GM10248 (cell line): Measurements from ENCODE around the gene CT55.
A peak's percentile ranks its signal among the peaks of the same experiment; 100 is the strongest.
"Not testable (repeated sequence)": the region's sequence is repeated elsewhere in the genome, so short reads cannot be mapped to it uniquely, and the experiment has no call there.

Experiments
- CTCF ChIA-PET: fragments of 300-600 bp; sonication (Branson Sonifier 250); formaldehyde crosslinking; extraction: SDS; loops from one replicate; lab custom pipeline; 2021; ENCODE audit warnings: antibody characterized with exemption; lab: Yijun Ruan, JAX
- POLR2A ChIA-PET: fragments of 350-650 bp; sonication (Branson Sonifier 250); formaldehyde crosslinking; extraction: SDS; loops from one replicate; lab custom pipeline; 2020; ENCODE audit warnings: antibody characterized with exemption; lab: Yijun Ruan, JAX
- DNase-seq: peaks from one replicate; pipeline ENCODE4 v3.0.0; 2012; ENCODE audit errors: extremely low spot score
- TF ChIP-seq, protein P1 (sequence below): IDR thresholded peaks from 2 replicates; pipeline ENCODE4 v1.5.1; 2012; ENCODE audit warnings: mild to moderate bottlenecking, low read depth; ENCODE audit errors: extremely low read depth, missing control alignments, control extremely low read depth

The CT55 gene, protein sequence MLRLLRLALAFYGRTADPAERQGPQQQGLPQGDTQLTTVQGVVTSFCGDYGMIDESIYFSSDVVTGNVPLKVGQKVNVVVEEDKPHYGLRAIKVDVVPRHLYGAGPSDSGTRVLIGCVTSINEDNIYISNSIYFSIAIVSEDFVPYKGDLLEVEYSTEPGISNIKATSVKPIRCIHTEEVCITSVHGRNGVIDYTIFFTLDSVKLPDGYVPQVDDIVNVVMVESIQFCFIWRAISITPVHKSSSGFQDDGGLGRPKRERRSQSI

DNA sequence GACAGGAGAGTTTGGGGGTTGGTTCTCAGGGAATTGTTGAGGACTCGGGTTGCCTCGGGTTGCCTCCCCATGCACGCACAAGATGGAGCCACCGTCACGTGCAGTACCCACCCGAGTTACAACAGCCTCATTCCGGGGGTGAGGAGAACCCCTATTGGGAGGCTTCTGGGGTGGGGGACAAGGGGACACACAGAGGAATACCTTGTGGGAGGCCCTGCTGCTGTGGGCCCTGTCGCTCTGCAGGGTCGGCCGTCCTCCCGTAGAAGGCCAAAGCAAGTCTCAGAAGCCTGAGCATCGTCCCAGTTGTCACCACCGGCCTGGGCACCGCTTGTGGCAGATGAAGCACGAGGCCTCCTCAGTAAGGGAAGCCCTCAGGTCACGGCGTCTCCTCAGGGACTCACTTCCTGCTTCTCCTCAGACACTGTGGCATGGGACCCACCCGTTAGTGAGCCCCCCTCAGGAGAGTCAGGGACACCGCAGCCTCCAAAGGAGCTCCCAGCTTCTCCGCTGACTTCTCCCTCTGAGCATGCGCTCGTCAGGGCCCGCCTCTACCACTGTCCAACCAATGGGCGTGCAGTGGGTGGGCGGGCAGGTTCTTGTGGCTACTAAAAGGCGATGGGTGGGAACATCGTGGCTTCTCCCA lies at the start of gene CT55:
CT55 (minus strand) TSS at position 522 of the 643 bp plus-strand sequence; CDS start at position 295, 227 bp downstream.
- CTCF ChIA-PET: no interaction called here
- POLR2A ChIA-PET: no interaction called here
- TF ChIP-seq, protein P1, sequence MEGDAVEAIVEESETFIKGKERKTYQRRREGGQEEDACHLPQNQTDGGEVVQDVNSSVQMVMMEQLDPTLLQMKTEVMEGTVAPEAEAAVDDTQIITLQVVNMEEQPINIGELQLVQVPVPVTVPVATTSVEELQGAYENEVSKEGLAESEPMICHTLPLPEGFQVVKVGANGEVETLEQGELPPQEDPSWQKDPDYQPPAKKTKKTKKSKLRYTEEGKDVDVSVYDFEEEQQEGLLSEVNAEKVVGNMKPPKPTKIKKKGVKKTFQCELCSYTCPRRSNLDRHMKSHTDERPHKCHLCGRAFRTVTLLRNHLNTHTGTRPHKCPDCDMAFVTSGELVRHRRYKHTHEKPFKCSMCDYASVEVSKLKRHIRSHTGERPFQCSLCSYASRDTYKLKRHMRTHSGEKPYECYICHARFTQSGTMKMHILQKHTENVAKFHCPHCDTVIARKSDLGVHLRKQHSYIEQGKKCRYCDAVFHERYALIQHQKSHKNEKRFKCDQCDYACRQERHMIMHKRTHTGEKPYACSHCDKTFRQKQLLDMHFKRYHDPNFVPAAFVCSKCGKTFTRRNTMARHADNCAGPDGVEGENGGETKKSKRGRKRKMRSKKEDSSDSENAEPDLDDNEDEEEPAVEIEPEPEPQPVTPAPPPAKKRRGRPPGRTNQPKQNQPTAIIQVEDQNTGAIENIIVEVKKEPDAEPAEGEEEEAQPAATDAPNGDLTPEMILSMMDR: no peak
- DNase-seq: no peak

DNA sequence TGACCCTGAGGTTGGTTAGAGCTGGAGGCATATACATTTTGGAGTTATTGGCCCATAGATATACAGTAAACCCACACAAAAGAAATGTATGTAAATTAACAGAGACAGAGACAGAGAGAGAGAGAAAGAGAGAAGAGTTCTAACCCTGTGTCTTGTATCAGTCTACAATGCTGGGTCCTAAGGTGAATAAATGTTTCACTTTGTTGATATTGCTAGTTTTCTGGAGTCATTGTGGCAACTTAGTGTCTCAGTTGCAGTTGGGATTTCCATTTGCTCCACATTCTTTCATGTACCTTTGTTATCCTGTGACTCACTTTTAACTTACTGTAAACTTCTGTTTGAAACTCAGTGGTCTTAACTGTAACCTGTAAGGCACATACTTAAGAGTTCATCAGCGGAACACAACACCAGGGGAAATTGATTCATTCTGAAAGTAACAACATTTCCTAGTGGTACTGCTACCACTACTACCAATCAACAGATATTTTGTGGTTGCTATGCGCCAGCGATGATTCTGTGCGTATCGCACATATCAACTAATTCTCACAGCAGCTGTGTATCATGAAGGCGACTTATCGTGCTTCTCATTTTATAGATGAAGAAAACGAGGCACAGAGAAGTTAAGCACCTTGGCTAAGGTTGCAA lies 42.1 kb upstream of the CT55 start:
- no peak for DNase-seq
- ChIA-PET POLR2A (no interaction called here), CTCF (no interaction called here)
- TF ChIP-seq, protein P1: no peak

DNA sequence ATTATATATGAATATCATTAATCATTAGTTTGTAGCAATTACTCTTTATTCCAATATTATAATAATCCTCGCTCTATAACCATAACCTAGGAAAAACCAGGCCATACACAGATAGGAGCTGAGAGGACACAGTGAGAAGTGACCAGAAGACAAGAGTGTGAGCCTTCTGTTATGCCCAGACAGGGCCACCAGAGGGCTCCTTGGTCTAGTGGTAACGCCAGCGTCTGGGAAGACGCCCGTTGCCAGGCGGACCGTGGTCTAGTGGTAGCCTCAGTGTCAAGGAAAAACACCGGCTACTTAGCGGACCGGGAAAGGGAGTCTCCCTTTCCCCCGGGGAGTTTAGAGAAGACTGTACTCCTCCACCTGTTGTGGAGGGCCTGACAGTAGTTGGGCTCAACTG lies 35.2 kb upstream of the CT55 start:
- CTCF ChIA-PET: interaction anchor here (1.9 kb wide), 1 partner anchor 94 kb away, joined by 11 read pairs; no protein-coding TSS in a partner anchor
- POLR2A ChIA-PET, DNase-seq: not testable (repeated sequence)
- TF ChIP-seq, protein P1: peak; percentile 16

- TF ChIP-seq, protein P1: no peak
- ChIA-PET CTCF (interaction anchor here (1.2 kb wide), 1 partner anchor 89 kb away, joined by 3 read pairs; no protein-coding TSS in a partner anchor), POLR2A (no interaction called here)
- DNase-seq: no peak
Observed at GRCh38 chrX:135200297-135200696, 29.1 kb upstream of the CT55 start.

- DNase-seq: no peak
- TF ChIP-seq, protein P1: no peak
- POLR2A ChIA-PET: no interaction called here
- CTCF ChIA-PET: no interaction called here
Observed at GRCh38 chrX:135194684-135195083, 23.5 kb upstream of the CT55 start.

- POLR2A ChIA-PET: no interaction called here
- CTCF ChIA-PET: no interaction called here
- TF ChIP-seq, protein P1: no peak
Observed at GRCh38 chrX:135193740-135194139, 22.5 kb upstream of the CT55 start.

More at GRCh38 chrX:135193740-135194139, 22.5 kb upstream of the CT55 start:
- no peak for DNase-seq
